Measurements from ENCODE around the gene CDSN.

The CDSN gene

DNA sequence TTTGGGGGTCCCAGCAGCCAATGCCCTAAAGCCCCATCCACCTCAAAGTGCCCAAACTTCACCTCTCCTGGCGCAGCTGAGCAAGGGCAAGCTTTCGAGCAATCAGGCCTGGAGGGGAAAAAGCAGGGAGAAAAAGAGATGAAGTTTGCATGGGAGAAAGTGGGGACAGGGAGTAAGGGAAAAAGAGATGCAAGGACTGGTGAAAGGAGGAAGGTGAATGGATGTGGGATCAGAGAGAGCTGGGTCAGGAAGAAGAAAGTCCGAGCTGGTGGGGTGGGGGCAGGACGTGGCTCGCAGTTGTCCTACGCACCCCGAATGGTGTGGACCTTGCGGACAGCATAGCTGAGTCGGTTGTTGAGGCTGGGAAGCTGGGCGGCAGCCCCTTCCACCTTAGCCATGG is 25.1 kb upstream of the CDSN start:
- DNase-seq (ENCODE audit: low read depth): no peak

GRCh38 chr6:31144970-31145340 is 24.7 kb upstream of the CDSN start:
- DNase-seq (ENCODE audit: low read depth): no peak

GRCh38 chr6:31144296-31144969 is 24.2 kb upstream of the CDSN start:
- DNase-seq (ENCODE audit: low read depth): no peak

- no peak for DNase-seq (ENCODE audit: low read depth)
These were observed 22.9 kb upstream of the CDSN start for GRCh38 chr6:31143148-31143547.

DNA sequence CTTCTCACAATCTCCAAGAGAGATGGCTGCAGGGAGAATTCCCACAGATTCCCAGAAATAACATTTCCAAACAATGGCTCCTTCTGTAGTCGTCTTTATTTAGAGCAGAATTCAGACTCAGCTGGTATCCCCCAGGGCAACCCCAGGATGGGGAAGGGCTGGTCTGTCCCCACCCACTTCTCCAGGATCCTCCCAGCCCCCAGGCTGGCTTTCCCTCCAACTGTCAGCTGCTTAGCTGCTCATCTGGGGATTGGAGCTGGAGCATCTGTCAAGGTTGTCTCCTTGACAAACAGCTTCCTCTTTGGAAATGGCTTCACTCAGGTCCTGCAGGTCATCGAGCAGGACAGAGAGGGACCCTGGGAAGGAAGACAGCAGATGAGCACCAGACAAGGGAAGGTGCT is 22.1 kb upstream of the CDSN start:
- no peak for DNase-seq (ENCODE audit: low read depth)

- no peak for DNase-seq (ENCODE audit: low read depth)
These were observed 20.4 kb upstream of the CDSN start for GRCh38 chr6:31140643-31141042.

DNA sequence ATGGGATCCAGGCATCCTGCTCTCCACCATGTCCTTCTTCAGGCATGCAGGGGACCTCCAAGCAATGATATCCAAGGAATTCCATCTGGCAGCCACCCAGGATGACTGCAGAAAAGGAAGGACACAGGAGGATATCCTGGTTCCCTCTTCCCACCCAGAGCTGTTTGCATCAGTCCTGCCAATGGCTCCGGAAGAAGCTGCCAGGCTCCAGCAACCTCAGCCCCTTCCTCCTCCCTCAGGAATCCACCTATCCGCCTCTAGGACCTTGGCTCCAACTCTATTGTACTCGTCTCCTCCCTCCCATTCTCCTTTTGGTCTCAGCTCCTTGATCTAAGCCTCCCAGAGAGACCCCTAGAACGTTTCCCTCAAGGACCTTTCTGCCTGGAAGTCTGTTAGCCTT is 19.4 kb upstream of the CDSN start:
- no peak for DNase-seq (ENCODE audit: low read depth)

DNA sequence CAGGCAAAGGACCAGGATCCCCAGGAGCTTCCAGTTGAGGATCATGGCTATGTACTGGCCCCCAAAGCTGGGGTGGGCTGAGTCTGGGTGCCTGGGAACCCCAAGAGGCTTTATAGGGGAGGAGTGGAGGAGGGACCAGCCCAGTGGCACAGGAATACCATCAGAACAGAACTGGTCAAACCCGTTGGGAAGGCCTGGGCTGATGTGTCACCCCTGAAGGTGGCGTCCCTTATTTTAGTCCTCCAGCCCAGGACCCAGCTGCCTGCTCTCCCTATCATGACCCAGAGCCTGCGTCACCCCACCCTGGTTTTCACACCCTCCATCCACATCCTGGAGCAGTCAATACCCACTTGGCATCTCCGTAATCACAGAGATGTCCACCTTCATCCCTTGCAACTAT is 18.7 kb upstream of the CDSN start, which contains the start of gene PSORS1C2:
Gene PSORS1C2 (minus strand): TSS at position 85 of the 400 bp plus-strand sequence. CDS start 40 bp downstream, at position 45.
- DNase-seq (ENCODE audit: low read depth): no peak

DNA sequence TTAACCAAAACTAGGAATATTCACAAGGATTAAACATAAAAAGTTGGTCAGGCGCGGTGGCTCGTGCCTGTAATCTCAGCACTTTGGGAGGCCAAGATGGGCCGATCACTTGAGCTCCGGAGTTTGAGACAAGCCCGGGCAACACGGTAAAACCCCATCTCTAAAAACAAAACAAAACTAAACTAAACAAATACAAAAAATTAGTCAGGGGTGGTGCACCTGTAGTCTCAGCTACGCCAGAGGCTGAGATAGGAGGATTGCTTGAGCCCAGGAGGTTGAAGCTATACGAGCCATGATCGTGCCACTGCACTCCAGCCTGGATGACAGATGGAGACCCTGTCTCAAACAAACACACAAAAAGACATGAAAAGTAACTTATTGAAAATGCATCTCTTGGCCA is 15.5 kb upstream of the CDSN start:
- no peak for DNase-seq (ENCODE audit: low read depth)

DNA sequence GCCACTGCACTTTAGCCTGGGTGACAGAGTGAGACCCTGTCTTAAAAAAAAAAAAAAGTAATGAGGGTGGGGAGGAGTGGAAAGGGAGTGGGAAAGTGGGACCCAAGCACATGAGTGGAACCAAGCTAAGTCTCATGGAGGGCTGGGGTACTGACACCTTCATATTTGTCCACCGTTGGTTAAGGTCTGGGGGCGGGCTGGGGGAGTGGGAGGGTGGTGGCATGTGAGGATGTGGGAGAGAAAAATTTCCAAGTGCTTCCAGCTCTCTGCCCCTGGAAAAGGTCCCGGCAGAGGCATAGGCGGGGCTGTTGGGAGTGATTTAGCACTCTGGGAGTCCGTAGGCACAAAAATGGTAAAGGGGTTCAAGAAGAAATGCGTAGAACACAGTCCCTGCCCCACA is 12.6 kb upstream of the CDSN start:
- no peak for DNase-seq (ENCODE audit: low read depth)

DNA sequence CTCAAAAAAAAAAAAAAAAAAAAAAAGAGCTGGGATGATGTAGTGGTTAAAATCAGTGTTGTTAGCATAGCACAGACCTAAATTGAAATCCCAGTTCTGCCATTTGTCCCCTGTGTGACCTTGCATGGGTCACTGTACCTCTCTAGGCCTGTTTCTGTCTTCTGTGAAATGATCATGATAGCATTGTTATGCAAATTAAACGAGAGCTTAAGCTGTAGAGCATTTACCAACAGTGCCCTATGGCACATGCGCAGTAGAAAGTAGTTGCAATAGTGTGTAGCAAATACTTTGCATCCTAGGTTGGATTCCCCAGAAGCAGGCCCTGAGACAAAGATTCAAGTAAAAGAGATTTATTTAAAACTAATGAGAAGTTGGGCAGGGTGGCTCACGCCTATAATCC is 11.3 kb upstream of the CDSN start:
- no peak for DNase-seq (ENCODE audit: low read depth)

- no peak for DNase-seq (ENCODE audit: low read depth)
These were observed 10.5 kb upstream of the CDSN start for GRCh38 chr6:31130751-31131150.

DNA sequence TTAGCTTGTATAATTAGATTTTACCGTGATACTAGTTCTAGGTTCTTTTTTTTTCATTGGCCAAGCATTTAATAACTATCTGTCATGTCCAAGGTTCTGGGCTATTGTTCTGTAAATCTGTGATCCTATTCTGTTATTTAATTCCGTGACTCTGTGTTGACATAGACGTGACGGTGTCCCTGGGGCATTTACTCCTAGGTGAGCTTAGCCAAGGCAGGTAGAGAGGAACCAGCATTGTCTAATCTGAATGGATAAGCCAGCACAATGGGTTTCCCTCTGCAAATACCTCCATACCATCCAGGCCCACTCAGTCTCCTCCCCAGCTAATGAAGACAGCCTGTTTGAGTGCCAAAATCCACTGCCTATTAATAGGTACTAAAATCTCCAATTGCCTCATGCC is 8.9 kb upstream of the CDSN start:
- DNase-seq (ENCODE audit: low read depth): no peak

GRCh38 chr6:31128093-31128676 is 7.9 kb upstream of the CDSN start:
- peak; percentile 55 for DNase-seq (ENCODE audit: low read depth)

- DNase-seq (ENCODE audit: low read depth): no peak
These were observed 6.3 kb upstream of the CDSN start for GRCh38 chr6:31126396-31127175.

DNA sequence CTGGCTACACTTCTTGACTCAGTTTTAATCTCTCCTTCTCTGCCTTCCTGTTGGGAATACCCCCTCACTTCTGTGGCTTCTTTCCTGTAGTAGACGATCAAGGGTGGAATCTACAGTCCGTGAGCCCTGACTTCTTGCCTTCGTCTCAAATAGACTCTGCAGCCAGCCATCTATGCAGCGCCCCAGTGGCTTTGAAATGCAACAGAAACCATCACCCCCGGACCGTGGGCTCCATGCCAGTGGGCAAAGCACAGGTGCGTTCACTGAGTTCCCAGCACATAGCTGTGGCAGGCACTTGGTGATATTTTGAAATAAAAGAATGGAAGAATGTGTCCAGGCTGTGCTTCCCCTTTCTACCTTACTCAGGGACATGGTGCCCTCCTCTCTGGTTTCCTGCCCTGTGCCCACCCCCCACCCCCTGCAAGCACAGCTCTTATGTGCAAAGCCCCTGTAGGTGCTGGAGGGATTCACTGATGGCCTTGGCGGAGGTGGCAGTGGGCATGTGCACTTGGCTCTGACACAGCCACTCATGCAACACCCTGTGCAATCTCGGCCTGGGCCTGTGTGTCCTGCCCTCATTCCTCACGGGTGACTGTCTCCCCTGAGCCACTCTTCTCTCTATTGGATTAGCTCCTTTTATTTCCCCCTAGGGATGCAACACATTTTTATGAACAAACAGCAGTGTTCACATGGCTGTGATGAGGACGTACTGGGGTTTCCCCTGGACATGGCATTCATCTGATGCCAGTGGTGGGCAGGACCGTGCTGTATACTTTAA is 5.5 kb upstream of the CDSN start:
- no peak for DNase-seq (ENCODE audit: low read depth)

GRCh38 chr6:31125162-31125561 is 4.9 kb upstream of the CDSN start:
- no peak for DNase-seq (ENCODE audit: low read depth)

GRCh38 chr6:31122791-31123706 is 2.8 kb upstream of the CDSN start:
- DNase-seq (ENCODE audit: low read depth): no peak

GRCh38 chr6:31121131-31121790 is 1.0 kb upstream of the CDSN start:
- DNase-seq (ENCODE audit: low read depth): no peak

- no peak for DNase-seq (ENCODE audit: low read depth)
These were observed 2.1 kb downstream of the CDSN start for GRCh38 chr6:31118178-31118577.
